Activated effector memory CD4-positive, alpha-beta T cell treated with anti-CD3 and anti-CD28 coated beads, Interleukin-2, amount 50 U/mL, for 16 hours (primary cell): Measurements from ENCODE around the gene FTO.

Experiments used
- DNase-seq: peaks from one replicate; pipeline ENCODE4 v3.0.0-alpha.2; 2020

FTO gene

GRCh38 chr16:53910990-53911389 is 207.0 kb downstream of the FTO start:
- no peak for DNase-seq

GRCh38 chr16:53911513-53911912 is 207.6 kb downstream of the FTO start:
- DNase-seq: no peak

GRCh38 chr16:53912155-53912554 is 208.2 kb downstream of the FTO start:
- peak; percentile 64 for DNase-seq

- no peak for DNase-seq
Observed at GRCh38 chr16:53913099-53913870, 209.3 kb downstream of the FTO start.

GRCh38 chr16:53913920-53914319 is 210.0 kb downstream of the FTO start:
- no peak for DNase-seq

- no peak for DNase-seq
Observed at GRCh38 chr16:53914736-53915135, 210.8 kb downstream of the FTO start.

- no peak for DNase-seq
Observed at GRCh38 chr16:53915452-53916160, 211.7 kb downstream of the FTO start.

GRCh38 chr16:53920988-53921387 is 217.0 kb downstream of the FTO start:
- no peak for DNase-seq

GRCh38 chr16:53922067-53922806 is 218.3 kb downstream of the FTO start:
- no peak for DNase-seq

- DNase-seq: no peak
Observed at GRCh38 chr16:53922807-53923571, 219.0 kb downstream of the FTO start.

- DNase-seq: no peak
Observed at GRCh38 chr16:53924331-53925106, 220.6 kb downstream of the FTO start.

GRCh38 chr16:53925107-53925410 is 221.1 kb downstream of the FTO start:
- no peak for DNase-seq

- no peak for DNase-seq
Observed at GRCh38 chr16:53925526-53925925, 221.6 kb downstream of the FTO start.

GRCh38 chr16:53926209-53926608 is 222.3 kb downstream of the FTO start:
- no peak for DNase-seq

- DNase-seq: no peak
Observed at GRCh38 chr16:53932975-53933374, 229.0 kb downstream of the FTO start.

- no peak for DNase-seq
Observed at GRCh38 chr16:53933407-53933806, 229.5 kb downstream of the FTO start.

- DNase-seq: no peak
Observed at GRCh38 chr16:53936052-53936451, 232.1 kb downstream of the FTO start.

GRCh38 chr16:53936529-53936928 is 232.6 kb downstream of the FTO start:
- no peak for DNase-seq

- no peak for DNase-seq
Observed at GRCh38 chr16:53937161-53937880, 233.4 kb downstream of the FTO start.

GRCh38 chr16:53944025-53944424 is 240.1 kb downstream of the FTO start:
- DNase-seq: no peak

GRCh38 chr16:53945996-53946395 is 242.0 kb downstream of the FTO start:
- no peak for DNase-seq
